ENCODE results near the gene TCIRG1. TPM values are rescaled to one million over a fixed set of nuclear protein-coding genes. Genes with fewer than 3 reads are reported as not detected.
A peak's percentile ranks its signal among the peaks of the same experiment; 100 is the strongest.

The TCIRG1 gene
- total RNA-seq, 1 donor from 2014 or later: 10.7 TPM

DNA sequence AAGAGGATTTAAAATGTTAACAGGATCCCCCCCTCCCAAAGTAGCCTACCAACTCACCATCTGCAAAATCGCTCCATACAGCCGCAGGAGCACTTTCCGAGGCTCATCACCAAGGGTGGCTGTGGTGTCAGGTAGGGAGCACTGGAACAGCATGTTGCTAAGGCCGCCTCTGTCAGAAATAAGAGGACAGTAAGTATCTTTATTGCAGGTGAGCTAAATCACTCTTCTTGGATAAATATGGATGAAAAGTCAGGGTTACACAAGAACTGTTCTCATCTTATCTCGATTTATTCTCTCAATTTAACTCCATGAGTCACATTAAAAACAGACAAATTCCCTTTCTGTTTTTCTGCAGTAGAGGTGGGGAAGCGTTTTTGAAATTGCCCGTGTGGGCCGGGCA, 58.1 kb downstream of the TCIRG1 start:
- TF ChIP-seq, protein P1, sequence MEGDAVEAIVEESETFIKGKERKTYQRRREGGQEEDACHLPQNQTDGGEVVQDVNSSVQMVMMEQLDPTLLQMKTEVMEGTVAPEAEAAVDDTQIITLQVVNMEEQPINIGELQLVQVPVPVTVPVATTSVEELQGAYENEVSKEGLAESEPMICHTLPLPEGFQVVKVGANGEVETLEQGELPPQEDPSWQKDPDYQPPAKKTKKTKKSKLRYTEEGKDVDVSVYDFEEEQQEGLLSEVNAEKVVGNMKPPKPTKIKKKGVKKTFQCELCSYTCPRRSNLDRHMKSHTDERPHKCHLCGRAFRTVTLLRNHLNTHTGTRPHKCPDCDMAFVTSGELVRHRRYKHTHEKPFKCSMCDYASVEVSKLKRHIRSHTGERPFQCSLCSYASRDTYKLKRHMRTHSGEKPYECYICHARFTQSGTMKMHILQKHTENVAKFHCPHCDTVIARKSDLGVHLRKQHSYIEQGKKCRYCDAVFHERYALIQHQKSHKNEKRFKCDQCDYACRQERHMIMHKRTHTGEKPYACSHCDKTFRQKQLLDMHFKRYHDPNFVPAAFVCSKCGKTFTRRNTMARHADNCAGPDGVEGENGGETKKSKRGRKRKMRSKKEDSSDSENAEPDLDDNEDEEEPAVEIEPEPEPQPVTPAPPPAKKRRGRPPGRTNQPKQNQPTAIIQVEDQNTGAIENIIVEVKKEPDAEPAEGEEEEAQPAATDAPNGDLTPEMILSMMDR (IDR thresholded peaks at IDR 0.05): no peak
- TF ChIP-seq EZH2 (IDR thresholded peaks at IDR 0.05): no peak
- TF ChIP-seq EZH2phosphoT487 (IDR thresholded peaks at IDR 0.05): no peak
- peaks cover 37% of the 10 kb centered on the region for H3K79me2 ChIP-seq (ENCODE audit: low read depth)
- no peak overlapping the region for H3K4me3 ChIP-seq
- no peaks in the 10 kb centered on the region for H3K36me3 ChIP-seq
- H3F3A ChIP-seq (ENCODE audit: low read depth): no peaks in the 10 kb centered on the region
- no peaks in the 10 kb centered on the region for H3K9me3 ChIP-seq (ENCODE audit: low read depth)
- peaks cover 2% of the 10 kb centered on the region for H3K27me3 Mint-ChIP-seq (ENCODE audit: insufficient read depth, low read depth)
- no peak overlapping the region for H3K4me2 ChIP-seq
- no peaks in the 10 kb centered on the region for H3K4me1 ChIP-seq
- H3K27ac Mint-ChIP-seq: no peak overlapping the region
- peaks cover 6% of the 10 kb centered on the region for H3K9me3 Mint-ChIP-seq
- H3K4me1 Mint-ChIP-seq: peaks cover 29% of the 10 kb centered on the region
- no peak overlapping the region for H3K4me3 Mint-ChIP-seq
- H3K9ac ChIP-seq: no peak overlapping the region
- no peak overlapping the region for H3K27ac ChIP-seq
- DNase-seq (ENCODE audit: low spot score): no peak
- peaks cover 21% of the 10 kb centered on the region for H4K20me1 ChIP-seq (ENCODE audit: low read depth)
- peaks cover 18% of the 10 kb centered on the region for H3K36me3 Mint-ChIP-seq
- H3K27me3 ChIP-seq: no peaks in the 10 kb centered on the region
- no peak overlapping the region for H2AFZ ChIP-seq (replicated peaks)

DNA sequence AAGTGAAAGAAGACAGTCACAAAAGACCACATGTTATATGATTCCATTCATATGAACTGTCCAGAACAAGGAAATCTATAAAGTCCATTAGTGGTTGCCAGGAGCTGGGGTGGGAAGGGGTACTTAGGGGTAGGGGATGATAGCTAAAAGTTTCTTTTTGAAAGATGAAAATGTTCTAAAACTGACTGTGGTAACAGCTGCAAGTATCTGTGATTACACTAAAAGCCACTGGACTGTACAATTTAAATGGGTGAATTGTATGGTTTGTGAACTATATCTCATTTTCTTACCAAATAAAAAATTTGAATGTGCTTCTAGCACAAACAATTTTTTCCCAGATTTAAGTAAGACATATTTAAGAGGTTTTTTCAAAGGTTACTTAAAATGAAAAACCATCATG, 60.2 kb downstream of the TCIRG1 start:
- DNase-seq (ENCODE audit: low spot score): no peak
- H3K9me3 Mint-ChIP-seq: peaks cover 16% of the 10 kb centered on the region
- Histone ChIP-seq H3K4me2 (no peak overlapping the region), H3K4me3 (no peak overlapping the region), H3K27ac (no peak overlapping the region), H3K79me2 (ENCODE audit: low read depth) (peaks cover 58% of the 10 kb centered on the region), H4K20me1 (ENCODE audit: low read depth) (peaks cover 21% of the 10 kb centered on the region), H2AFZ (replicated peaks) (no peak overlapping the region), H3K9ac (no peak overlapping the region), H3F3A (ENCODE audit: low read depth) (no peaks in the 10 kb centered on the region), H3K36me3 (no peaks in the 10 kb centered on the region), H3K27me3 (no peaks in the 10 kb centered on the region), H3K9me3 (ENCODE audit: low read depth) (no peaks in the 10 kb centered on the region), H3K4me1 (no peaks in the 10 kb centered on the region)
- peaks cover 23% of the 10 kb centered on the region for H3K4me1 Mint-ChIP-seq
- TF ChIP-seq, protein P1 (IDR thresholded peaks at IDR 0.05): no peak
- TF ChIP-seq EZH2phosphoT487 (IDR thresholded peaks at IDR 0.05) (no peak), EZH2 (IDR thresholded peaks at IDR 0.05) (no peak)
- H3K4me3 Mint-ChIP-seq: no peak overlapping the region
- H3K27ac Mint-ChIP-seq: peak overlapping the region; percentile 73
- H3K36me3 Mint-ChIP-seq: peaks cover 31% of the 10 kb centered on the region
- peaks cover 2% of the 10 kb centered on the region for H3K27me3 Mint-ChIP-seq (ENCODE audit: insufficient read depth, low read depth)

DNA sequence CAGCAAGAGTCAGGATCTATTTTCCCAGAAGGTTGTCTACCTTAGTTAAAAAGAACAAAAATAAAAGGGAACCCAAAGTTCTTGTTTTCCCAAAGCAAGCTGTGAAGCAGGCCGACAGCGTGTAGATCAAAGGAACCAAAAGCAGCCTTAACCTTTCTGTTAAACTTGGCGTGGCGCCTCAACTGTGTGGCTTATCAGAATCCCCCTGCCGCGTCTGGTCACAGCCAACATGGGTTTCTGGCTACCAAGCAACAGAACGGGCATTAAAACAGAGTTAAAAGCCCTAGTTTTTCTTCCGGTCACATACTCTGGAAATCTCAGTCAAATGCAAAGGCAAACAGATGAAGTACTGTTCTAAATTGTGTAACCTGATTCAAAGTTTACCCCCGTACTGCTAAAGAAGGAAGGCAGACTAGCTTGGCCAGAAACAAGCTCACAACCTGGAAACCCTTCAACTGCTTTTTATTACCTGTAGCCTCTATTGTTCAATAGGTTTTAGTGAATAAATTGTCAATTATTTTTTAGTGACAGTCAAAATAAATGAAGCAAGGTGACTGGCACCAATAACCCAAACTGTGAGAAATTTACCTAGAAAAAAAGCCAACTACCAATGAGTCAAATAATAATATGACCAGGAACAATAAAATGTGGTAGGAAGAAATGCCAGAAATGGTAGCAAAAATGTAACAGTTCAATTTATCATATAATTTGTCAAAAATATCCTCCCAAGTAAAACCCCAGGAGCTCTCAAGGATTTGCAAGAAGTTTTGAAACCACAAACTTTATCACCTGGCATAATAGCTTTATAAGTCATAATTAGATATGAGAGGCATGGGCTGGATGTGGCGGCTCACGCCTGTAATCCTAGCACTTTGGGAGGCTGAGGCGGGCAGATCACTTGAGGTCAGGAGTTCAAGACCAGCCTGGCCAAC, 60.9 kb downstream of the TCIRG1 start:
- Histone ChIP-seq H4K20me1 (ENCODE audit: low read depth) (peaks cover 21% of the 10 kb centered on the region), H3K36me3 (no peaks in the 10 kb centered on the region), H3K9ac (no peak overlapping the region), H3K9me3 (ENCODE audit: low read depth) (no peaks in the 10 kb centered on the region), H3K4me3 (no peak overlapping the region), H2AFZ (replicated peaks) (no peak overlapping the region), H3K27me3 (no peaks in the 10 kb centered on the region), H3K79me2 (ENCODE audit: low read depth) (peaks cover 65% of the 10 kb centered on the region), H3F3A (ENCODE audit: low read depth) (no peaks in the 10 kb centered on the region), H3K4me2 (no peak overlapping the region), H3K4me1 (no peaks in the 10 kb centered on the region), H3K27ac (no peak overlapping the region)
- no peak overlapping the region for H3K4me3 Mint-ChIP-seq
- H3K27ac Mint-ChIP-seq: peak overlapping the region; percentile 34
- H3K36me3 Mint-ChIP-seq: peaks cover 30% of the 10 kb centered on the region
- H3K9me3 Mint-ChIP-seq: peaks cover 16% of the 10 kb centered on the region
- no peak for TF ChIP-seq EZH2phosphoT487 (IDR thresholded peaks at IDR 0.05)
- TF ChIP-seq EZH2 (IDR thresholded peaks at IDR 0.05): no peak
- TF ChIP-seq, protein P1 (IDR thresholded peaks at IDR 0.05): no peak
- peaks cover 2% of the 10 kb centered on the region for H3K27me3 Mint-ChIP-seq (ENCODE audit: insufficient read depth, low read depth)
- DNase-seq (ENCODE audit: low spot score): no peak
- peaks cover 23% of the 10 kb centered on the region for H3K4me1 Mint-ChIP-seq

Small RNAs within 50 kb of the gene (microRNA-seq; reads per million reads assigned to microRNA genes)
- gene MIR4691: not detected
- not detected for gene MIR6753
- gene MIR7113: not detected

Small RNAs within 50 kb of the gene (small RNA-seq; reads per million reads assigned to genes)
- gene MIR6753: not detected

Other genes starting within 250 kb of the TCIRG1 start
- 8.8 and 11.1 TPM in 2 replicates for gene UNC93B1, start 34.9 kb upstream of the TCIRG1 start, total RNA-seq (ENCODE audit: low replicate concordance)
- gene ALDH3B1, start 28.7 kb upstream of the TCIRG1 start, total RNA-seq (ENCODE audit: low replicate concordance): 0.12 TPM in 1 of 2 replicates, not detected in the other
- gene NDUFS8, start 8.3 kb upstream of the TCIRG1 start, total RNA-seq (ENCODE audit: low replicate concordance): 46.7 and 149 TPM in 2 replicates
- gene CHKA, start 82.4 kb downstream of the TCIRG1 start, total RNA-seq (ENCODE audit: low replicate concordance): 33.9 and 36.8 TPM in 2 replicates
- 48.3 and 62.4 TPM in 2 replicates for gene KMT5B, start 174.3 kb downstream of the TCIRG1 start, total RNA-seq (ENCODE audit: low replicate concordance)
- gene C11orf24, start 232.9 kb downstream of the TCIRG1 start, total RNA-seq (ENCODE audit: low replicate concordance): 9.7 and 19.9 TPM in 2 replicates

All from neural progenitor cell (in vitro differentiated cells).